HG03159 (cell line): ENCODE measurements around the gene BBX.

Experiments used
- ATAC-seq: cut with Tn5 transposase; IDR thresholded peaks from one replicate; pipeline ENCODE4 v1.9.1; 2021; ENCODE audit warnings: mild to moderate bottlenecking, moderate library complexity; ENCODE audit not compliant: unreplicated experiment

BBX gene

GRCh38 chr3:107644631-107645030 is 121.9 kb downstream of the BBX start:
- ATAC-seq = no peak

- ATAC-seq = no peak
Measured at GRCh38 chr3:107650788-107651187, 128.0 kb downstream of the BBX start.

- peak; percentile 80 for ATAC-seq
Measured at GRCh38 chr3:107651782-107652181, 129.0 kb downstream of the BBX start.

- ATAC-seq = no peak
Measured at GRCh38 chr3:107654218-107654617, 131.5 kb downstream of the BBX start.

- ATAC-seq = no peak
Measured at GRCh38 chr3:107657971-107658370, 135.2 kb downstream of the BBX start.

GRCh38 chr3:107660306-107660976 is 137.7 kb downstream of the BBX start:
- no peak for ATAC-seq

GRCh38 chr3:107661447-107662123 is 138.8 kb downstream of the BBX start:
- ATAC-seq = peak; percentile 45

GRCh38 chr3:107662124-107662507 is 139.4 kb downstream of the BBX start:
- ATAC-seq = no peak

- no peak for ATAC-seq
Measured at GRCh38 chr3:107662586-107662985, 139.8 kb downstream of the BBX start.

- no peak for ATAC-seq
Measured at GRCh38 chr3:107663266-107663665, 140.5 kb downstream of the BBX start.

GRCh38 chr3:107664614-107665013 is 141.9 kb downstream of the BBX start:
- ATAC-seq = no peak

- ATAC-seq = no peak
Measured at GRCh38 chr3:107665351-107665750, 142.6 kb downstream of the BBX start.

- no peak for ATAC-seq
Measured at GRCh38 chr3:107666853-107667252, 144.1 kb downstream of the BBX start.

- ATAC-seq = no peak
Measured at GRCh38 chr3:107668416-107668815, 145.7 kb downstream of the BBX start.

- no peak for ATAC-seq
Measured at GRCh38 chr3:107668963-107669362, 146.2 kb downstream of the BBX start.

- no peak for ATAC-seq
Measured at GRCh38 chr3:107669669-107670068, 146.9 kb downstream of the BBX start.

GRCh38 chr3:107670986-107671385 is 148.2 kb downstream of the BBX start:
- no peak for ATAC-seq

- ATAC-seq = peak; percentile 70
Measured at GRCh38 chr3:107674371-107674770, 151.6 kb downstream of the BBX start.

GRCh38 chr3:107675233-107675900 is 152.6 kb downstream of the BBX start:
- no peak for ATAC-seq

GRCh38 chr3:107676469-107677309 is 153.9 kb downstream of the BBX start:
- no peak for ATAC-seq

- ATAC-seq = no peak
Measured at GRCh38 chr3:107679921-107680320, 157.2 kb downstream of the BBX start.
